Measurements from ENCODE around the gene BSG. TPM values are rescaled to one million over a fixed set of nuclear protein-coding genes. Genes with fewer than 3 reads are reported as not detected.

BSG gene
- total and polyA plus RNA-seq, 2 donors (not counting 1 experiment from before 2014, with no cell fraction given), result 246 to 325 TPM

GRCh38 chr19:588093-588740 lies 15.8 kb downstream of the BSG start:
- Histone ChIP-seq H3K27me3 (ENCODE audit: control insufficient read depth, insufficient read depth, low read length) (peaks cover 6% of the 10 kb centered on the region), H3K4me1 (ENCODE audit: control insufficient read depth, extremely low read depth, insufficient read depth, low read length) (no peaks in the 10 kb centered on the region), H3K79me2 (ENCODE audit: control insufficient read depth, insufficient read depth, low read length) (no peaks in the 10 kb centered on the region), H4K20me1 (ENCODE audit: control insufficient read depth, extremely low read depth, insufficient read depth, low read length) (no peaks in the 10 kb centered on the region), H3K27ac (ENCODE audit: insufficient read depth, low read length) (no peak overlapping the region), H3K36me3 (ENCODE audit: control insufficient read depth, insufficient read depth, low read length) (no peaks in the 10 kb centered on the region), H2AFZ (ENCODE audit: low read length) (no peak overlapping the region), H3K9me3 (ENCODE audit: control insufficient read depth, insufficient read depth, low read depth, low read length) (no peaks in the 10 kb centered on the region), H3K4me3 (replicated peaks in 1 of 4; ENCODE audit: control extremely low read depth in 1 of 4, insufficient read depth in 1 of 4, low read depth in 3 of 4, low read length in 4 of 4) (no peak overlapping the region), H3K9ac (ENCODE audit: insufficient read depth, low read length) (no peak overlapping the region), H3K4me2 (ENCODE audit: extremely low read depth, insufficient read depth, low read length) (no peak overlapping the region)
- peak; percentile 61 to 77 for DNase-seq (ENCODE audit: low read depth in 2 of 2)
- TF ChIP-seq CTCF (conservative IDR thresholded peaks at IDR 0.05 in 1 of 2, IDR thresholded peaks at IDR 0.05 in 1 of 2; ENCODE audit: low read depth in 1 of 2, low read length in 2 of 2), result peak; percentile 46 to 73
- TF ChIP-seq EZH2 (IDR thresholded peaks at IDR 0.05; ENCODE audit: low read length, missing control alignments), result no peak

- Histone ChIP-seq H3K4me2 (ENCODE audit: extremely low read depth, insufficient read depth, low read length) (no peak overlapping the region), H3K27ac (ENCODE audit: insufficient read depth, low read length) (no peak overlapping the region), H2AFZ (ENCODE audit: low read length) (no peak overlapping the region), H3K4me1 (ENCODE audit: control insufficient read depth, extremely low read depth, insufficient read depth, low read length) (no peaks in the 10 kb centered on the region), H4K20me1 (ENCODE audit: control insufficient read depth, extremely low read depth, insufficient read depth, low read length) (no peaks in the 10 kb centered on the region), H3K79me2 (ENCODE audit: control insufficient read depth, insufficient read depth, low read length) (no peaks in the 10 kb centered on the region), H3K27me3 (ENCODE audit: control insufficient read depth, insufficient read depth, low read length) (peaks cover 6% of the 10 kb centered on the region), H3K9ac (ENCODE audit: insufficient read depth, low read length) (no peak overlapping the region), H3K4me3 (replicated peaks in 1 of 4; ENCODE audit: control extremely low read depth in 1 of 4, insufficient read depth in 1 of 4, low read depth in 3 of 4, low read length in 4 of 4) (peak overlapping the region in 1 of 4 experiments; percentile 25), H3K36me3 (ENCODE audit: control insufficient read depth, insufficient read depth, low read length) (no peaks in the 10 kb centered on the region), H3K9me3 (ENCODE audit: control insufficient read depth, insufficient read depth, low read depth, low read length) (no peaks in the 10 kb centered on the region)
- TF ChIP-seq EZH2 (IDR thresholded peaks at IDR 0.05; ENCODE audit: low read length, missing control alignments) (peak; percentile 43), CTCF (conservative IDR thresholded peaks at IDR 0.05 in 1 of 2, IDR thresholded peaks at IDR 0.05 in 1 of 2; ENCODE audit: low read depth in 1 of 2, low read length in 2 of 2) (no peak)
- no peak for DNase-seq (ENCODE audit: low read depth in 2 of 2)
These were observed 16.6 kb downstream of the BSG start for GRCh38 chr19:588741-589692.

- no peaks in the 10 kb centered on the region for H4K20me1 ChIP-seq (ENCODE audit: control insufficient read depth, extremely low read depth, insufficient read depth, low read length)
- no peak for DNase-seq (ENCODE audit: low read depth in 2 of 2)
- TF ChIP-seq CTCF (conservative IDR thresholded peaks at IDR 0.05 in 1 of 2, IDR thresholded peaks at IDR 0.05 in 1 of 2; ENCODE audit: low read depth in 1 of 2, low read length in 2 of 2), result no peak
- TF ChIP-seq EZH2 (IDR thresholded peaks at IDR 0.05; ENCODE audit: low read length, missing control alignments), result no peak
- H3K27ac ChIP-seq (ENCODE audit: insufficient read depth, low read length), result no peak within 1 kb of the TSS
- H3K9me3 ChIP-seq (ENCODE audit: control insufficient read depth, insufficient read depth, low read depth, low read length), result no peaks in the 10 kb centered on the region
- H3K9ac ChIP-seq (ENCODE audit: insufficient read depth, low read length), result no peak within 1 kb of the TSS
- H3K27me3 ChIP-seq (ENCODE audit: control insufficient read depth, insufficient read depth, low read length), result peaks cover 6% of the 10 kb centered on the region
- H2AFZ ChIP-seq (ENCODE audit: low read length), result no peak within 1 kb of the TSS
- no peaks in the 10 kb centered on the region for H3K36me3 ChIP-seq (ENCODE audit: control insufficient read depth, insufficient read depth, low read length)
- H3K4me1 ChIP-seq (ENCODE audit: control insufficient read depth, extremely low read depth, insufficient read depth, low read length), result no peaks in the 10 kb centered on the region
- peak within 1 kb of the TSS in 1 of 4 experiments; percentile 25 for H3K4me3 ChIP-seq (replicated peaks in 1 of 4; ENCODE audit: control extremely low read depth in 1 of 4, insufficient read depth in 1 of 4, low read depth in 3 of 4, low read length in 4 of 4)
- no peaks in the 10 kb centered on the region for H3K79me2 ChIP-seq (ENCODE audit: control insufficient read depth, insufficient read depth, low read length)
- H3K4me2 ChIP-seq (ENCODE audit: extremely low read depth, insufficient read depth, low read length), result no peak within 1 kb of the TSS
These were observed 17.4 kb downstream of the BSG start, which contains the start of gene HCN2 for GRCh38 chr19:589693-590395. Gene HCN2 (plus strand): TSS chr19:589881. CDS start chr19:589946, 65 bp downstream.
